Small intestine (tissue), 7 donors: ENCODE results near the gene RDH5. TPM values are rescaled to one million over a fixed set of nuclear protein-coding genes. Genes with fewer than 3 reads are reported as not detected.

Experiments used
- DNase-seq, 2 donors: peaks; one replicate each; pipeline versions ENCODE4 v3.0.0 to v3.0.0-alpha.2; 2013
- FAIRE-seq: peaks from 2 replicates; lab custom pipeline; 2012; peaks lifted over from hg19 to GRCh38; lab: Jason Lieb, UNC
- H3K27ac ChIP-seq, 3 donors: one replicate each; pipeline ENCODE4 v1.5.1; 2013; ENCODE audit warnings: low read length in 2 of 3, mild to moderate bottlenecking in 2 of 3, control low read depth in 1 of 3, inconsistent platforms in 1 of 3, low read depth in 1 of 3, moderate library complexity in 1 of 3
- H3K27me3 ChIP-seq, 3 donors: one replicate each; pipeline ENCODE4 v1.6.1; 2013; ENCODE audit warnings: low read length in 3 of 3, inconsistent platforms in 1 of 3; ENCODE audit not compliant: control insufficient read depth in 3 of 3, insufficient read depth in 3 of 3
- H3K36me3 ChIP-seq, 3 donors: one replicate each; pipeline ENCODE4 v1.6.1; 2013; ENCODE audit warnings: low read length in 3 of 3, inconsistent platforms in 1 of 3, low read depth in 1 of 3, mild to moderate bottlenecking in 1 of 3, moderate library complexity in 1 of 3; ENCODE audit not compliant: control insufficient read depth in 3 of 3, insufficient read depth in 2 of 3
- H3K4me1 ChIP-seq, 3 donors: one replicate each; pipeline ENCODE4 v1.6.1; 2013; ENCODE audit warnings: low read length in 2 of 3, inconsistent platforms in 1 of 3, low read depth in 1 of 3, mild to moderate bottlenecking in 1 of 3, moderate library complexity in 1 of 3; ENCODE audit not compliant: control insufficient read depth in 3 of 3, insufficient read depth in 2 of 3
- H3K4me3 ChIP-seq, 3 donors: one replicate each; pipeline ENCODE4 v1.5.1; 2013; ENCODE audit warnings: low read length in 3 of 3, control low read depth in 1 of 3, inconsistent platforms in 1 of 3, low read depth in 1 of 3, mild to moderate bottlenecking in 1 of 3, moderate library complexity in 1 of 3
- H3K9me3 ChIP-seq, 2 donors: one replicate each; pipeline ENCODE4 v1.6.1; 2013; ENCODE audit warnings: low read depth in 1 of 2, low read length in 1 of 2; ENCODE audit not compliant: control insufficient read depth in 2 of 2, insufficient read depth in 1 of 2
- WGBS, 3 donors: extraction: QIAGEN DNeasy Blood & Tissue Kit; methylation state at CpG; one replicate each; pipeline ENCODE4 v1.1.7; 2013; 5-methylcytosine and 5-hydroxymethylcytosine counted together
- polyA plus RNA-seq, 4 donors: library from polyadenylated mRNA; stranded (reverse) in 3 of 4; unstranded in 1 of 4; fragments of 200-250 nt in 3 of 4; fragments of 120-200 nt in 1 of 4; gene quantifications; one replicate each; pipeline versions ENCODE4 v1.2.1 to v1.2.3, GENCODE V29; 2013
- donor health status: healthy with polysubstance abuse.
- donor health status: control.
- donor health status: control.
- donor health status: Bipolar disorder and iron deficiency.
- donor health status: healthy.

Gene RDH5
- polyA plus RNA-seq, 4 donors = 19.2 to 79.8 (median 56.5) TPM

GRCh38 chr12:55698241-55698955 is 21.8 kb upstream of the RDH5 start:
- Histone ChIP-seq H3K36me3 (peaks cover 0 to 14% (median 0%) of the 10 kb centered on the region in 3 donors), H3K4me3 (no peak overlapping the region), H3K27me3 (no peaks in the 10 kb centered on the region), H3K4me1 (peaks cover 0 to 42% (median 3%) of the 10 kb centered on the region in 3 donors), H3K9me3 (no peaks in the 10 kb centered on the region), H3K27ac (no peak overlapping the region)
- 90 to 95% (median 91%) methylated on average over 15 to 16 of the region's 16 CpGs for WGBS, 3 donors
- FAIRE-seq (no peak), DNase-seq (no peak)

DNA sequence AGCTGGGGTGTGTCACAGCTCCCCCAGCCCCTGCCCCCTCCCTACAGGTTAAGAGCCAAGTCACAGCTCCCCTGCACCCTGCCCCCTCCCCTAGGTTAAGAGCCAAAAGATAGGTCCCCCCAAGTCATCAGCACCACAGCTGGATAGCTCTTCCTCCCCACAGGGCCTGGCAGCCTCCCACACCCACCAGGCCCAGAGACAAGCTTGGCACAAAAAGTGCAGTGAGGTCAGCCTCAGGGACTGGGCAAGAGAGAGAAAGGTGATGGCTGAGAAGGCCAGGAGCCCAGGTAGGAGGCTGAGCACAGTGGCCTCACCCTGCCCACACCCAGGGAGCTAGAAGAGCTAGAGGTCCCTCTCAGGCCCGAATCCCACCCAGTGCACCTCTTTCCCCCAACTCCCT is 21.2 kb upstream of the RDH5 start:
- no peak overlapping the region for H3K27ac ChIP-seq
- H3K4me3 ChIP-seq = no peak overlapping the region
- WGBS, 3 donors = 78 to 92% (median 92%) methylated on average over 1 of the region's 1 CpG
- peaks cover 0 to 9% (median 0%) of the 10 kb centered on the region in 3 donors for H3K36me3 ChIP-seq
- H3K9me3 ChIP-seq = no peaks in the 10 kb centered on the region
- DNase-seq (no peak), FAIRE-seq (no peak)
- H3K4me1 ChIP-seq = peaks cover 0 to 41% (median 3%) of the 10 kb centered on the region in 3 donors
- H3K27me3 ChIP-seq = no peaks in the 10 kb centered on the region

DNA sequence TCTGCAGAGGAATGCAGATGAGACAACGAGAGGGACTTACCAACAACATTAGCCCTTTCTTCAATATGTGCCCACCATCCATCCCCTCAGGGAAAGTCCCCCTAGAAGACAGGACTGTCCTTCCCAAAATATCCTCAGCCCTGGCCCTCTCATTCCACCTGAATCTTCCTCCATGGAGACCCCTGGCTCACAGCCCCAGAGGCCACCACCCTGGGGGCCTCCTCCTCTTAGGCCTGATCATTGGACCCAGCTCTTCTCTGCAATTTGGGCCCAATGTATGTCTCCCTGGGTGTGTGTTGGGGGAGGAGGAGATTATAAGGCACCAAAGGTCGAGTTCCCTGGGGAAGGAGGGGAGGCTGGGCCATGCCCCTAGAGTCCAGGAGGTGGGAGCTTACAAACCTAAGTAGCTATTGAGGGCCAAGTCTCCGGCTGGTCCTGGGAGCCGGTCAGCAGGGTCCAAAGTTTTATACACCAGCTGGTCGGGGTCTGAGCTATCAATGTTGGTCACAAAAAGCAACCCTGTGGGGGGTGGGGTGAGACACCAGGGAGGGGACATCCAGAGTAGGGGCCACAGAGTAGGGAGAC is 20.6 kb upstream of the RDH5 start:
- Histone ChIP-seq H3K36me3 (peaks cover 0 to 4% (median 0%) of the 10 kb centered on the region in 3 donors), H3K27me3 (no peaks in the 10 kb centered on the region), H3K27ac (no peak overlapping the region), H3K4me1 (peaks cover 0 to 35% (median 3%) of the 10 kb centered on the region in 3 donors), H3K9me3 (no peaks in the 10 kb centered on the region), H3K4me3 (no peak overlapping the region)
- FAIRE-seq (no peak), DNase-seq (peak; percentile 38 to 44)
- WGBS, 3 donors = 34 to 59% (median 43%) methylated on average over 5 of the region's 5 CpGs

GRCh38 chr12:55700255-55701018 is 19.8 kb upstream of the RDH5 start:
- H3K27ac ChIP-seq = no peak overlapping the region
- H3K9me3 ChIP-seq = no peaks in the 10 kb centered on the region
- no peaks in the 10 kb centered on the region for H3K27me3 ChIP-seq
- FAIRE-seq = no peak
- no peak overlapping the region for H3K4me3 ChIP-seq
- 78 to 86% (median 82%) methylated on average over 14 to 21 of the region's 21 CpGs for WGBS, 3 donors
- peaks cover 0 to 31% (median 3%) of the 10 kb centered on the region in 3 donors for H3K4me1 ChIP-seq
- no peaks in the 10 kb centered on the region for H3K36me3 ChIP-seq
- DNase-seq = no peak

DNA sequence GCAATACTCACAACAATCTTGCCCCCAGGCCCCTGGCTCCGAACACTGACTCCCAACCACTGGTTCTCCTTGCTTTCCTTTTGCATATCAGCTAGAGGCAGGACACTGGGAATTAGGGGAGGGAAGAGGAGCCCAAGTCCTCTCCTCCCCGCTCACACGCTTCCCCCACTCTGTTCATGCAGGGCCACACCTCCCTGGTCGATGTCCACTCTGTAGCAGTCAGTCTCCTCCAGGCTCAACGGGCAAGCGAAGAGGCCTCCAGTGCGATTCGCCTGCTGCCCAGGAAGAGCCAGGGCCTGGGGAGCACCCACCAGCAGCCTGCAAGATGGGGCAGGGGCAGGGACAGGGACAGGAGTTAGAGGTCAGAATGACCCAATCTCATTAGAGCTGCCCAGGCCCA is 17.3 kb upstream of the RDH5 start:
- Histone ChIP-seq H3K27ac (no peak overlapping the region), H3K36me3 (no peaks in the 10 kb centered on the region), H3K4me1 (peaks cover 0 to 33% (median 3%) of the 10 kb centered on the region in 3 donors), H3K4me3 (no peak overlapping the region), H3K9me3 (no peaks in the 10 kb centered on the region), H3K27me3 (peaks cover 0 to 13% (median 0%) of the 10 kb centered on the region in 3 donors)
- no peak for DNase-seq
- WGBS, 3 donors = 63 to 79% (median 78%) methylated on average over 8 of the region's 8 CpGs
- FAIRE-seq = no peak

DNA sequence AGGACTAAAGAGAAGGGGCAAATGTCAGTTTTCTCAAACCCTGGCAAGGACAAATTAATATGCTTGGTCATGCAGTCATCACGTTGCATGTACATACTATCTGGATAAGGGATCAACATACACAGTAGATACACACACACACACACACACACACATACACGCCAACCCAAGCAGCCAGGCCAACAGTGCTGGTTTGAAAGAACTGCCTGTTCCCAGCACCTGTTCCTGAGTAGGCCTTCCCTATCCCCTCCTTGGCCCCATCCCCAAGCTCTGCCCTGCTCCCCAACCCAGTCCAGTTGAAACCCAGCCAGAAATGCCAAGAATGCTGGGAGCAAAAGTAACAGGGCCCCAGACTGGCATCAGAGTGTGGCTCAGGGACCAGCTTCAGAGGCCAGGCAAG is 16.9 kb upstream of the RDH5 start:
- H3K36me3 ChIP-seq = no peaks in the 10 kb centered on the region
- peak overlapping the region in 1 of 3 donors; percentile 62 for H3K27ac ChIP-seq
- H3K9me3 ChIP-seq = no peaks in the 10 kb centered on the region
- peaks cover 0 to 13% (median 0%) of the 10 kb centered on the region in 3 donors for H3K27me3 ChIP-seq
- no peak overlapping the region for H3K4me3 ChIP-seq
- no peak for FAIRE-seq
- peaks cover 0 to 33% (median 3%) of the 10 kb centered on the region in 3 donors for H3K4me1 ChIP-seq
- 20 to 61% (median 48%) methylated on average over 2 of the region's 2 CpGs for WGBS, 3 donors
- DNase-seq = no peak

DNA sequence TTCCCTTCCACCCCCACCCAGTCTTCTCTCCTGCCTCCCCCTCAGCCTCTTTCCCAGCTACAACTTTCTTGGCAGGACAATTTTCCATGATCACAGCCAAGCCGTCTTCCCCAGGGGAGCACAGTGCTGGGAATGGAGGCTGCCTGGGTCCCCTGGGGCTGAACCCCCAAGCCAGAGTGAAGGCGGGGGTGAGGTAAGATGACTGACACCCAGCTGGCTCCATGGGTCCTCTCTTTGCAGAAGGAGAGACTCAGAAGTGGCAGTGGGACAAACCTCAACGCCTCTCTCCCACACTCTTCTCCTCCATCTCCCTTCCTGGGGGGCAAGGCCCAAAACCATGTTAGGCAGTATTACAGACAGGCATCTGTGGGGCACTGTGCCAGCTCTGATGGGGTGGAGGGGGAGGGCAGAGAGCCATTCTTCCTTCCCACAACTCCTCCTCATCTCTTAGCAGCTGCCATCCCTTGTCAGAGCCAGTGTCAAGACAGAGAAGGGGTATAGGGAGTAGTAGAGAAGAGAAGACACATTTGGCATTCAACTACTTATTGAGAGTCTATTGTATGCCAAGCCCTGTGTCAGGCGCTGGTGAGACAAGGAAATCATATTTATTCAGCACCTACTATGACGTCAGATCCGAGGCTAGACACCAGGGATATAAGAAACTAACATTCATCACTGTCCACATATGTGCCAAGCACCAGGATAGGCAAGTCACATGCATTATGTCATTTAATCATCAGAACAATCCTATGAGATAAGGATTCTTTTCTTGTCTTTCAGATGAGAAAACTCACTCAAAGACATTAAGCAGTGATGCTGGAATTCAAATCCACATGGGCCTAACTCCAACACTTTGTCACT is 16.1 kb upstream of the RDH5 start:
- Histone ChIP-seq H3K27me3 (peaks cover 0 to 18% (median 0%) of the 10 kb centered on the region in 3 donors), H3K36me3 (no peaks in the 10 kb centered on the region), H3K4me3 (no peak overlapping the region), H3K4me1 (peaks cover 0 to 31% (median 3%) of the 10 kb centered on the region in 3 donors), H3K9me3 (no peaks in the 10 kb centered on the region), H3K27ac (peak overlapping the region in 1 of 3 donors; percentile 62)
- no peak for DNase-seq
- FAIRE-seq = no peak
- 77 to 82% (median 78%) methylated on average over 6 of the region's 6 CpGs for WGBS, 3 donors
